ENCODE data around the gene ACP4.

DNA sequence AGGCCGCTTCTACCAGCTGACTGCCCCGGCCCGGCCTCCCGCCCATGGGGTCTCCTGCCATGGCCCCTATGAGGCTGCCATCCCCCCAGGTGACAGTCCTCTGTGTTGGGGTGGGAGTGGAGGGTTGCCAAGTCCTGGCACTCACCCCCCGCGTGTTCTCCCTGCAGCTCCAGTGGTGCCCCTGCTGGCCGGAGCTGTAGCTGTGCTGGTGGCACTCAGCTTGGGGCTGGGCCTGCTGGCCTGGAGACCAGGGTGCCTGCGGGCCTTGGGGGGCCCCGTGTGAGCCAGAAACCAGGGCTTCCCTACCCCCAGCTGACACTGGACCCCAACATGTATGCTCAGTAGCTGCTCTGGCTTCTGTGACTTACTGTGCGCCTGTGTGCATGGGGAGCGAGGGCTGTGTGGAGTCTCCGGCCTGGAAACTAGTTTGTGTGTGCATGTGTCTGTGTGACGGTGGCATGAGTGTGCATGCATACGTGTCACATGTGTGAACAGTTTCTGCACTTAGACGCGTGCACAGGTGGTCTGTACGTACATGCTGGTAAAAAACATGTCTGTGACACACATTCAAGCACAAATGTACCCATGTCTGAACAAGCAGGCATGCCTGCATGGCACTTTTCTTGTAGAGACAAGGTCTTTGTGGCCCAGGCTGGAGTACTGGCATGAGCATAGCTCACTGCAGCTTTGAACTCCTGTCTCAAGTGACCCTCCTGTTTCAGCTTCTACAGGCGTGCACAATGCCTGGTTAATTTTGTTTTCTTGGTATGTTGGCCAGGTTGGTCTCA lies 4.9 kb downstream of the ACP4 start:
- TF ChIP-seq EHMT2 (IDR thresholded peaks at IDR 0.05; ENCODE audit: borderline replicate concordance, low read depth, low read length) (no peak), ZBTB42 (CRISPR knock-in tag; IDR thresholded peaks at IDR 0.05) (no peak), TAF1 (CRISPR knock-in tag; IDR thresholded peaks at IDR 0.05) (no peak), ZNF33B (CRISPR knock-in tag; IDR thresholded peaks at IDR 0.05) (no peak), POLR2A (IDR thresholded peaks at IDR 0.05; ENCODE audit: insufficient read depth in 1 of 2, low read depth in 2 of 2, low read length in 2 of 2) (peak; percentile 45 to 76; a peak in 3 of 4 replicates), ZNF232 (CRISPR knock-in tag; IDR thresholded peaks at IDR 0.05; ENCODE audit: borderline replicate concordance) (no peak)
- TF ChIP-seq, protein P1, sequence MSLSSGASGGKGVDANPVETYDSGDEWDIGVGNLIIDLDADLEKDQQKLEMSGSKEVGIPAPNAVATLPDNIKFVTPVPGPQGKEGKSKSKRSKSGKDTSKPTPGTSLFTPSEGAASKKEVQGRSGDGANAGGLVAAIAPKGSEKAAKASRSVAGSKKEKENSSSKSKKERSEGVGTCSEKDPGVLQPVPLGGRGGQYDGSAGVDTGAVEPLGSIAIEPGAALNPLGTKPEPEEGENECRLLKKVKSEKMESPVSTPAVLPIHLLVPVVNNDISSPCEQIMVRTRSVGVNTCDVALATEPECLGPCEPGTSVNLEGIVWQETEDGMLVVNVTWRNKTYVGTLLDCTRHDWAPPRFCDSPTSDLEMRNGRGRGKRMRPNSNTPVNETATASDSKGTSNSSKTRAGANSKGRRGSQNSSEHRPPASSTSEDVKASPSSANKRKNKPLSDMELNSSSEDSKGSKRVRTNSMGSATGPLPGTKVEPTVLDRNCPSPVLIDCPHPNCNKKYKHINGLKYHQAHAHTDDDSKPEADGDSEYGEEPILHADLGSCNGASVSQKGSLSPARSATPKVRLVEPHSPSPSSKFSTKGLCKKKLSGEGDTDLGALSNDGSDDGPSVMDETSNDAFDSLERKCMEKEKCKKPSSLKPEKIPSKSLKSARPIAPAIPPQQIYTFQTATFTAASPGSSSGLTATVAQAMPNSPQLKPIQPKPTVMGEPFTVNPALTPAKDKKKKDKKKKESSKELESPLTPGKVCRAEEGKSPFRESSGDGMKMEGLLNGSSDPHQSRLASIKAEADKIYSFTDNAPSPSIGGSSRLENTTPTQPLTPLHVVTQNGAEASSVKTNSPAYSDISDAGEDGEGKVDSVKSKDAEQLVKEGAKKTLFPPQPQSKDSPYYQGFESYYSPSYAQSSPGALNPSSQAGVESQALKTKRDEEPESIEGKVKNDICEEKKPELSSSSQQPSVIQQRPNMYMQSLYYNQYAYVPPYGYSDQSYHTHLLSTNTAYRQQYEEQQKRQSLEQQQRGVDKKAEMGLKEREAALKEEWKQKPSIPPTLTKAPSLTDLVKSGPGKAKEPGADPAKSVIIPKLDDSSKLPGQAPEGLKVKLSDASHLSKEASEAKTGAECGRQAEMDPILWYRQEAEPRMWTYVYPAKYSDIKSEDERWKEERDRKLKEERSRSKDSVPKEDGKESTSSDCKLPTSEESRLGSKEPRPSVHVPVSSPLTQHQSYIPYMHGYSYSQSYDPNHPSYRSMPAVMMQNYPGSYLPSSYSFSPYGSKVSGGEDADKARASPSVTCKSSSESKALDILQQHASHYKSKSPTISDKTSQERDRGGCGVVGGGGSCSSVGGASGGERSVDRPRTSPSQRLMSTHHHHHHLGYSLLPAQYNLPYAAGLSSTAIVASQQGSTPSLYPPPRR (CRISPR knock-in tag; IDR thresholded peaks at IDR 0.05; ENCODE audit: borderline replicate concordance) = no peak

All from HepG2 (cell line).